HEK293 (cell line): ENCODE results near the gene CHD1.

ENCODE experiments used
- CTCF ChIA-PET: fragments of 350-600 bp; formaldehyde crosslinking; extraction: SDS; loops from one replicate; lab custom pipeline; 2021; ENCODE audit warnings: antibody characterized with exemption; lab: Yijun Ruan, JAX
- POLR2A ChIA-PET: fragments of 300-600 bp; formaldehyde crosslinking; extraction: SDS; loops from one replicate; lab custom pipeline; 2020; ENCODE audit warnings: antibody characterized with exemption, inconsistent platforms; lab: Yijun Ruan, JAX
- H3K27ac ChIP-seq: fragments of 200-500 bp; sonication (Bioruptor generic); 2 replicates; pipeline ENCODE4 v1.5.1; 2014; ENCODE audit warnings: low read depth, low read length, control low read depth, inconsistent platforms; ENCODE audit errors: extremely low read depth
- H3K36me3 ChIP-seq, 2 experiments: fragments of 200-500 bp in 1 of 2; sonication (Bioruptor generic) in 1 of 2; 1 replicate in 1 of 2; 2 replicates in 1 of 2; pipeline ENCODE4 v1.5.1; 2014 to 2017; ENCODE audit warnings: inconsistent platforms in 2 of 2, low read length in 2 of 2; ENCODE audit not compliant: control insufficient read depth in 2 of 2, insufficient read depth in 1 of 2
- H3K4me1 ChIP-seq: fragments of 200-500 bp; sonication (Bioruptor generic); 2 replicates; pipeline ENCODE4 v1.5.1; 2014; ENCODE audit warnings: mild to moderate bottlenecking, low read length, inconsistent platforms; ENCODE audit not compliant: control insufficient read depth, insufficient read depth
- H3K4me3 ChIP-seq: 2 replicates; pipeline ENCODE4 v1.5.1; 2011; ENCODE audit warnings: low read depth, mild to moderate bottlenecking, control low read depth, low read length, moderate library complexity
- H3K9me3 ChIP-seq: fragments of 200-500 bp; sonication (Bioruptor generic); 2 replicates; pipeline ENCODE4 v1.5.1; 2014; ENCODE audit warnings: low read depth, low read length, inconsistent platforms; ENCODE audit not compliant: control insufficient read depth, insufficient read depth
- ATF2 ChIP-seq: fragments of 450-650 bp; formaldehyde crosslinking; IDR thresholded peaks from 2 replicates; pipeline ENCODE4 v1.5.1; 2016; ENCODE audit warnings: missing biosample characterization, missing genetic modification characterization, low read depth
- ELK4 ChIP-seq: IDR thresholded peaks from 2 replicates; pipeline ENCODE4 v1.6.1; 2011; ENCODE audit warnings: mild to moderate bottlenecking, low read depth, low read length, borderline replicate concordance
- FEZF1 ChIP-seq: fragments of 450-650 bp; formaldehyde crosslinking; IDR thresholded peaks from 2 replicates; pipeline ENCODE4 v1.5.1; 2016; ENCODE audit warnings: missing biosample characterization, missing genetic modification characterization
- GFI1B ChIP-seq: fragments of 450-650 bp; formaldehyde crosslinking; IDR thresholded peaks from 2 replicates; pipeline ENCODE4 v1.5.1; 2016; ENCODE audit warnings: missing biosample characterization, missing genetic modification characterization
- HOXC10 ChIP-seq: sonication (generic); formaldehyde crosslinking; IDR thresholded peaks from 2 replicates; pipeline ENCODE4 v1.8.1; 2023; ENCODE audit warnings: mild to moderate bottlenecking, missing genetic modification reagents
- INSM2 ChIP-seq: fragments of 450-650 bp; formaldehyde crosslinking; IDR thresholded peaks from 2 replicates; pipeline ENCODE4 v1.5.1; 2016; ENCODE audit warnings: missing biosample characterization, missing genetic modification characterization
- MYNN ChIP-seq: fragments of 450-650 bp; formaldehyde crosslinking; IDR thresholded peaks from 2 replicates; pipeline ENCODE4 v1.5.1; 2016; ENCODE audit warnings: missing biosample characterization, missing genetic modification characterization, borderline replicate concordance
- ZFP3 ChIP-seq: fragments of 450-650 bp; formaldehyde crosslinking; IDR thresholded peaks from 2 replicates; pipeline ENCODE4 v1.5.1; 2016; ENCODE audit warnings: low read depth, missing biosample characterization, missing genetic modification characterization
- ZIC2 ChIP-seq: fragments of 450-650 bp; formaldehyde crosslinking; IDR thresholded peaks from 2 replicates; pipeline ENCODE4 v1.5.1; 2016; ENCODE audit warnings: missing biosample characterization, missing genetic modification characterization
- ZNF223 ChIP-seq: fragments of 450-650 bp; formaldehyde crosslinking; IDR thresholded peaks from 2 replicates; pipeline ENCODE4 v1.5.1; 2016; ENCODE audit warnings: missing biosample characterization, missing genetic modification characterization
- ZNF274 ChIP-seq, 2 experiments: fragments of 200-500 bp in 1 of 2; fragments of 450-650 bp in 1 of 2; sonication (Bioruptor generic) in 1 of 2; formaldehyde crosslinking in 1 of 2; IDR thresholded peaks; 2 replicates each; pipeline versions ENCODE4 v1.5.1 to v1.6.1; 2014 to 2016; ENCODE audit warnings: borderline replicate concordance in 1 of 2, inconsistent platforms in 1 of 2, low read length in 1 of 2, missing biosample characterization in 1 of 2, missing genetic modification characterization in 1 of 2
- ZNF426 ChIP-seq: fragments of 450-650 bp; formaldehyde crosslinking; IDR thresholded peaks from 2 replicates; pipeline ENCODE4 v1.5.1; 2017; ENCODE audit warnings: missing biosample characterization, missing genetic modification characterization, mild to moderate bottlenecking, inconsistent platforms, moderate library complexity
- ZNF449 ChIP-seq: fragments of 450-650 bp; formaldehyde crosslinking; IDR thresholded peaks from 2 replicates; pipeline ENCODE4 v1.5.1; 2017; ENCODE audit warnings: missing biosample characterization, mild to moderate bottlenecking, missing genetic modification characterization, moderate library complexity
- ZNF548 ChIP-seq: fragments of 450-650 bp; formaldehyde crosslinking; IDR thresholded peaks from 2 replicates; pipeline ENCODE4 v1.5.1; 2016; ENCODE audit warnings: missing biosample characterization, missing genetic modification characterization
- ZNF558 ChIP-seq: fragments of 450-650 bp; formaldehyde crosslinking; IDR thresholded peaks from 2 replicates; pipeline ENCODE4 v1.5.1; 2016; ENCODE audit warnings: missing biosample characterization, missing genetic modification characterization
- ZNF585B ChIP-seq: fragments of 450-650 bp; formaldehyde crosslinking; IDR thresholded peaks from 2 replicates; pipeline ENCODE4 v1.5.1; 2016; ENCODE audit warnings: missing biosample characterization, missing genetic modification characterization
- ZNF629 ChIP-seq: fragments of 450-650 bp; formaldehyde crosslinking; IDR thresholded peaks from 2 replicates; pipeline ENCODE4 v1.5.1; 2017; ENCODE audit warnings: missing biosample characterization, missing genetic modification characterization
- ZNF707 ChIP-seq: fragments of 450-650 bp; formaldehyde crosslinking; IDR thresholded peaks from 2 replicates; pipeline ENCODE4 v1.5.1; 2016; ENCODE audit warnings: missing biosample characterization, missing genetic modification characterization
- ZNF776 ChIP-seq: fragments of 450-650 bp; formaldehyde crosslinking; IDR thresholded peaks from 2 replicates; pipeline ENCODE4 v1.5.0; 2017; ENCODE audit warnings: missing biosample characterization, missing genetic modification characterization, borderline replicate concordance
- ZNF792 ChIP-seq: fragments of 450-650 bp; formaldehyde crosslinking; IDR thresholded peaks from 2 replicates; pipeline ENCODE4 v1.5.1; 2016; ENCODE audit warnings: missing biosample characterization, missing genetic modification characterization
- TF ChIP-seq, protein P1 (sequence below): fragments of 450-650 bp; IDR thresholded peaks from 2 replicates; pipeline ENCODE4 v1.5.1; 2018; ENCODE audit warnings: missing biosample characterization, mild to moderate bottlenecking, missing genetic modification characterization
- TF ChIP-seq, protein P2 (sequence below): fragments of 450-650 bp; formaldehyde crosslinking; IDR thresholded peaks from 2 replicates; pipeline ENCODE4 v1.5.1; 2017; ENCODE audit warnings: missing biosample characterization, missing genetic modification characterization

The CHD1 gene

GRCh38 chr5:98963019-98963418 lies 34.2 kb upstream of the CHD1 start:
- no peaks in the 10 kb centered on the region for H3K36me3 ChIP-seq
- CTCF ChIA-PET = interaction anchor here (1.2 kb wide), 1 partner anchor 97 kb away, joined by 3 read pairs; no protein-coding TSS in a partner anchor
- H3K27ac ChIP-seq = no peak overlapping the region
- H3K4me3 ChIP-seq = no peak overlapping the region
- H3K4me1 ChIP-seq = no peaks in the 10 kb centered on the region
- TF ChIP-seq, protein P1, sequence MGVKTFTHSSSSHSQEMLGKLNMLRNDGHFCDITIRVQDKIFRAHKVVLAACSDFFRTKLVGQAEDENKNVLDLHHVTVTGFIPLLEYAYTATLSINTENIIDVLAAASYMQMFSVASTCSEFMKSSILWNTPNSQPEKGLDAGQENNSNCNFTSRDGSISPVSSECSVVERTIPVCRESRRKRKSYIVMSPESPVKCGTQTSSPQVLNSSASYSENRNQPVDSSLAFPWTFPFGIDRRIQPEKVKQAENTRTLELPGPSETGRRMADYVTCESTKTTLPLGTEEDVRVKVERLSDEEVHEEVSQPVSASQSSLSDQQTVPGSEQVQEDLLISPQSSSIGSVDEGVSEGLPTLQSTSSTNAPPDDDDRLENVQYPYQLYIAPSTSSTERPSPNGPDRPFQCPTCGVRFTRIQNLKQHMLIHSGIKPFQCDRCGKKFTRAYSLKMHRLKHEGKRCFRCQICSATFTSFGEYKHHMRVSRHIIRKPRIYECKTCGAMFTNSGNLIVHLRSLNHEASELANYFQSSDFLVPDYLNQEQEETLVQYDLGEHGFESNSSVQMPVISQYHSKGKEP (tag by site-specific recombination) = no peak
- no peak for TF ChIP-seq ZNF776 (tag by site-specific recombination)
- TF ChIP-seq, all 188 proteins: peak for 0
- POLR2A ChIA-PET = no interaction called here
- H3K9me3 ChIP-seq = no peaks in the 10 kb centered on the region

DNA sequence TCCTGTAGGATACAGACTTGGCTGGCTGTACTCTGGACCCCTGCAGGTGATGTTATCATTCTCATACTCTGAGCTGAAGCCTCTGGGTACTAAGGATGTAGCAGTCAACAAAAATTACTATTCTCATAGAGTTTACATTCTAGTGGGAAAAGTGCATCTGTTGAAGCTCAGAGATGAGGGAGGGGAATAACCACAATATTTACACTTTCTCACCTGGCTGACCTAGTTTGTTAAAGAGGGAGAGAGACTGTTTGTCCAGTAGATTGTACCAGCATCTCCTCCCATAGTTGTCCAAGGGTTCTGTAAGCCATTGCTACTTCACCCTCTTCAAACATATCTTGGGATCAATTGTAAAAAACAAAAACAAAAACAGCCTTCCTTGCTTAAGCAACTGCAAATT lies 33.8 kb upstream of the CHD1 start:
- ChIA-PET CTCF (interaction anchor here (0.7 to 1.2 kb wide), 2 partner anchors 78 to 97 kb away, joined by 3 to 4 read pairs; no protein-coding TSS in a partner anchor), POLR2A (no interaction called here)
- no peaks in the 10 kb centered on the region for H3K9me3 ChIP-seq

DNA sequence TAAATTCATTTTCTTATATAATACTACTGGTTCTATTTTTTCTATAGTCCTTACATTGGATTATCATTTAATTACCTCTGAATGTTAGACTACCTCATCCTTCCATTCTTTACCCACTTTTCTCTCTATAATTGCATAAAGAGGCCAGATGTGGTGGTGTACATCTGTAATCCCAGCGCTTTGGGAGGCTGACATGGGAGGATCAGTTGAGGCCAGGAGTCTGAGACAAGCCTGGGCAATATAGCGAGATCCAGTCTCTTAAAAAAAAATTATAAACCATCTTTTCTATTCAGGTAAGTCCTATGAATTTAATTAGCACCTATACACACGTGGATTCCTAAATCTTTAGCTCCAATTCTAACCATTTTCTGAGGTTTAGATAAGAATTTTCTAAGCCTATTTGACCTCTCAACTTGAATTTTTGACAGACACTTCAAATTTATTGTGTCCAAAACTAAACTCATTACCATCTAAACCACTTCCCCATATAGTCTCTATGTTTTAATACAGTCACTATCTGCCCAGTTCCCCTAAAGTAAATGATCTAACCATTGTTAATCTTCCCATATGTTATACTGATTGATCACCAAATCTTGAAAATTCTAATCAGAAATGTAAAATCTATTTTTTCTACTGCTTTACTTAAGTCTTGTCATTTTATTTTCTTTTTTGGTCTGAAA lies 33.0 kb upstream of the CHD1 start:
- Histone ChIP-seq H3K9me3 (no peaks in the 10 kb centered on the region), H3K4me1 (no peaks in the 10 kb centered on the region), H3K4me3 (no peak overlapping the region), H3K36me3 (no peaks in the 10 kb centered on the region), H3K27ac (no peak overlapping the region)
- POLR2A ChIA-PET = no interaction called here
- CTCF ChIA-PET = interaction anchor here (0.5 to 1.2 kb wide), 3 partner anchors 79 to 472 kb away, joined by 3 to 4 read pairs (median 3); no protein-coding TSS in a partner anchor
- TF ChIP-seq FEZF1 (tag by site-specific recombination) = no peak
- no peak for TF ChIP-seq ZNF558 (tag by site-specific recombination)
- TF ChIP-seq INSM2 (tag by site-specific recombination) = no peak
- TF ChIP-seq MYNN = no peak
- no peak for TF ChIP-seq ZNF585B (tag by site-specific recombination)
- TF ChIP-seq ZNF548 (tag by site-specific recombination) = no peak
- no peak for TF ChIP-seq ZNF449
- no peak for TF ChIP-seq ZIC2
- no peak for TF ChIP-seq ELK4
- no peak for TF ChIP-seq ZNF223 (tag by site-specific recombination)
- TF ChIP-seq ZFP3 = no peak
- no peak for TF ChIP-seq ZNF274 (IDR thresholded peaks at IDR 0.05; ENCODE audit: low read length)
- no peak for TF ChIP-seq ZNF274 (tag by site-specific recombination; IDR thresholded peaks at IDR 0.05; ENCODE audit: borderline replicate concordance)
- no peak for TF ChIP-seq ZNF707

More for the DNA sequence above, 33.8 kb upstream of the CHD1 start:
- Histone ChIP-seq H3K4me3 (no peak overlapping the region), H3K36me3 (no peaks in the 10 kb centered on the region), H3K27ac (no peak overlapping the region), H3K4me1 (no peaks in the 10 kb centered on the region)
- TF ChIP-seq, protein P2, sequence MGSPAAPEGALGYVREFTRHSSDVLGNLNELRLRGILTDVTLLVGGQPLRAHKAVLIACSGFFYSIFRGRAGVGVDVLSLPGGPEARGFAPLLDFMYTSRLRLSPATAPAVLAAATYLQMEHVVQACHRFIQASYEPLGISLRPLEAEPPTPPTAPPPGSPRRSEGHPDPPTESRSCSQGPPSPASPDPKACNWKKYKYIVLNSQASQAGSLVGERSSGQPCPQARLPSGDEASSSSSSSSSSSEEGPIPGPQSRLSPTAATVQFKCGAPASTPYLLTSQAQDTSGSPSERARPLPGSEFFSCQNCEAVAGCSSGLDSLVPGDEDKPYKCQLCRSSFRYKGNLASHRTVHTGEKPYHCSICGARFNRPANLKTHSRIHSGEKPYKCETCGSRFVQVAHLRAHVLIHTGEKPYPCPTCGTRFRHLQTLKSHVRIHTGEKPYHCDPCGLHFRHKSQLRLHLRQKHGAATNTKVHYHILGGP = no peak
- TF ChIP-seq ATF2 (tag by site-specific recombination) (no peak), ZNF629 (tag by site-specific recombination) (no peak), ZNF426 (tag by site-specific recombination) (no peak), ZFP3 (no peak), ZNF792 (tag by site-specific recombination) (no peak), GFI1B (tag by site-specific recombination) (no peak), HOXC10 (no peak)
